Ecto neural progenitor cell (in vitro differentiated cells): ENCODE results near the gene SGSM2.

ENCODE experiments used
- DNase-seq: peaks from one replicate; pipeline ENCODE4 v3.0.0-alpha.2; 2018; ENCODE audit warnings: low spot score

The SGSM2 gene

DNA sequence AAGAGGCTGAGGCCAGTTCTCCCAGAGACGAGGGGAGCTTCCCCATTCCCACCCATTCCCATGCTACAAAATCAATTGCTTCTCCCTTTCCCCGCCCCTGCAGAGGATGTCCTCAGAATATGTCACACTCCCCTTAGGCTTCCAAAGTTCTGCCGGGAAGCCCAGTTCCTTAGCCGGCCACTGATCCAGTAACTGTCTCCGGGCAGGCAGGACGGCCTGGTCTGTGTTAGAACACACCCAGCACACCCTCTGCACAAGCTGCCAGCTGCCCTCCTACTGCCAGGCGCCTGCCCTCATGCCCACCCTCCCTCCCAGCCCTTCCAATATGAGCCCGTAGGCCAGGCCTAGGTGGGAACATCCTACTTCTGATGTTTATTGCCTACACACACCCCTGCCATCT lies 31.1 kb downstream of the SGSM2 start:
- DNase-seq = no peak

GRCh38 chr17:2369039-2369438 lies 31.7 kb downstream of the SGSM2 start:
- DNase-seq = no peak

DNA sequence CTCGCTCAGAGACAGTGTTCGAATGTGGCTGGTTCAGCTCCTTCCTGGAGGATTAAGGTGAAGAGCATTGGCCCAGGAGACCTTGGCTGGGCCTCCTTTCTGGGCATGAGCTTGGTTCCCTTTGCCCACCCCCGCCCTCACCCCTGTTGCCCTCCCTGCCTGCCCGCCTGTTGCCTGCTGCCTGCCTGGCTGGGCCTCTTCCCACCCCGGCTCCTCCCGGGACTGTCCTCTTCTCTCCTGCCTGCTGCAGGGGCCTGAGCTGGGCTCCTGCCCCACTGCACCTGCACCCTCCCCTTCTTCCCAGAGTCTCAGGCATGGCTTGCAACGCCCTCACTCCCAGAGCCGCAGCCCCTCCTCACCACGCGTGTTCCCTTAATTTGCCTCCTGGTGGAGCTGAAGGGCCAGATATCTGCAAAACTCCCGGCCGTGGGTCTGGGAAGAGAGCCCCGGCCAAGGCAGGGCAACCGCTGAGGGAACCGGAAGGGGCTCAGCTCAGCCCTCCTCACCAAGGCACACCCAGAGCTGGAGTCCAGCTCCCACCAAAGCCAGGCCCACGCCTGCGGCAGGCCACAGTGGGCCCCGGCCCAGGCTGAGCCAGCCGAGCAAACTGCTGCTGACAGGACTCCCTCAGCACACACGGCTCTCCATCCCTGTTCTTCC lies 32.4 kb downstream of the SGSM2 start:
- DNase-seq = peak; percentile 74

GRCh38 chr17:2370211-2370589 lies 32.9 kb downstream of the SGSM2 start:
- DNase-seq = no peak

- no peak for DNase-seq
Observed at GRCh38 chr17:2371183-2372130, 34.2 kb downstream of the SGSM2 start.

DNA sequence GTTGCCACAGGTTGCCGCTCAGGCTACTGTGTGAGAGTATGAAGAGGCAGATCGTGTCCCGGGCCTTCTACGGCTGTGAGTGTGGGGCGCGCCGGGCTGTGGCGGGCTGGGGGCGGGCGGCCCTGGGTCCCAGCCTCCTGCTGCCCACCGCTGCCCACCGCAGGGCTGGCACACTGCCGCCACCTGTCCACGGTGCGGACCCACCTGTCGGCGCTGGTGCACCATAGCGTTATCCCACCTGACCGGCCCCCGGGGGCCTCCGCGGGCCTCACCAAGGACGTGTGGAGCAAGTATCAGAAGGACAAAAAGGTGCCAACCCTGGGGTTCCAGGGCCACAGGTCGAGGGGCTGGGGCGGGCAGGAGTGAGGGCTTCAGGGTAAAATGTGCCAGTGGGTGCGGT lies 34.9 kb downstream of the SGSM2 start:
- DNase-seq = no peak

- no peak for DNase-seq
Observed at GRCh38 chr17:2372681-2373080, 35.4 kb downstream of the SGSM2 start.

GRCh38 chr17:2373179-2373578 lies 35.9 kb downstream of the SGSM2 start:
- DNase-seq = no peak

DNA sequence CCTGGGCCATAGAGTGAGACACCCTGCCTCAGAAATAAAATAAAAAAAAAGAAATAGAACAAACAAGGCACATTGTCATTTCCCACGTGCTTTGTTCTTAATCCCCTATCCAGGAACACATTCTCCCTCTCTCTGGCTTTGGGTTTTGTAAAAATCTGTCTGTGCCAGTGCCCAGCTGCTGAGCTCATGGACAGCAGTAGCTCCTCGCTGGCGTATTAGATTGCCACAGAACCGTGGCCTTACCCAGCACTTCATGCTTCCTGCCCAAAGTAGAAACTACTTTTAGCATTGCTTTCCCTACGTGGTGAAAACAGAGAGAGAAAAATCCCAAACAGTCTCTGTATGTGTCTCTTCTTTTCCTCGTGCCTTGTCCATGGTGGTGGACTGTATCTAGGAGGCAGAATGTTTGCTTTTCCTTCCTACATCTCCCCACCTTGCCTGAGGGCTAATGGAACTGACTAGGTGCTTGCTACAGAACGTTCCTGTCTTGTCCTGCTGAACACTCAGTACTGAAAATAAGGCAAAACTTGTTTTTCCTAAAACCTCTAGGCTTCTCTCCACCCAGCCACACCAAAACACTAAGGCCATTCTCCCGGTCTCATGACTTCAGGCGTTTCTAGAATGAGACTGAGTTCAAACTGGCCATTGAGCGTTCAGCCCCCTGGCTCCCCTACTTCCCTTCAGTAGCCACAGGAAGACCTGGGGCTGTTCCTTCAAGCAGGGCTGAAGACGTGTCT lies 37.4 kb downstream of the SGSM2 start:
- DNase-seq = no peak

- no peak for DNase-seq
Observed at GRCh38 chr17:2375406-2375805, 38.1 kb downstream of the SGSM2 start.

DNA sequence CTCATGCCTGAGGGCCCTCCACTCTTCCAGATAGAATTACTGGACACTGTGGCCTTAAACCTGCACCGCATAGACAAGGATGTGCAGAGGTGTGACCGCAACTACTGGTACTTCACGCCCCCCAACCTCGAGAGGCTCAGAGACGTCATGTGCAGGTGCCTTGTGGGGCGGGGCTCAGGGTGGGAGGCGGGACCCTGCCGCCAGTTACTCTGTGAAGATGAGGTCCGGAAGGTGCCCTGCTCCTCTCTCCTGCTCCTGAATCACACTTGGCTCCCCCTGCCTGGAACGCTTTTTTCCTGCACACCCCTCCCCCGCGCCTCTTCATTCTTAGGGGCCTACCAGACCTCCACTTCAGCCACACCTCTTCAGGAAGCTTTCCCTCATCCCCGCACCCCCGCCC lies 38.8 kb downstream of the SGSM2 start:
- DNase-seq = no peak

DNA sequence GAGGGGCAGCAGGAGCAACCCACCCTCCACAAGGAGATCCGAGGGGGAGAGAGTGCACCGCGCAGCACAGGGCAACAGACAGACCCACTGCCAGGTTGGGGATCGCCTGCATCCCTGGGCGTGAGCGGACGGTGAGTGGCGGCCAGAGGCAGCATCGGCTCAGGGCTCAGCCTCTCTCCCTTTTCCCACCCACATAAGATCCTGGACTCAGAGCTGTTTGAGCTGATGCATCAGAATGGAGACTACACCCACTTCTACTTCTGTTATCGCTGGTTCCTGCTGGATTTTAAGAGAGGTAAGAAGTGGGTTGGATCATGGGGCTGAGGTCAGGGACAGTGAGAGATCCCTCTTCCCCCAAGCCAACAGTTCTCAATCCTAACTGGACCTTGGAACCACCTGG lies 40.4 kb downstream of the SGSM2 start:
- no peak for DNase-seq

DNA sequence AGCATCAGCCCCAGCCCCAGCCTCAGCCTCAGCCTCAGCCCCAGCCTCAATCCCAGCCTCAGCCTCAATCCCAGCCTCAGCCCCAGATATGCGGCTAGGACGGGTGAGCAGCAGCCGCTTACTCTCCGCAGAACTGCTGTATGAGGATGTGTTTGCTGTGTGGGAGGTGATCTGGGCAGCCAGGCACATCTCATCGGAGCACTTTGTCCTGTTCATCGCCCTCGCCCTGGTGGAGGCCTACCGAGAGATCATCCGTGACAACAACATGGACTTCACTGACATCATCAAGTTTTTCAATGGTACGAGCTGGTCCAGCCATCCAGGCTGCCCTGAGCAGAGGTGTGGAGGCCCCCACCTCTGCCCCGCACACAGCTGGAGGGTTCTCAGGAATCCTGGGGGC lies 41.6 kb downstream of the SGSM2 start:
- DNase-seq = no peak

DNA sequence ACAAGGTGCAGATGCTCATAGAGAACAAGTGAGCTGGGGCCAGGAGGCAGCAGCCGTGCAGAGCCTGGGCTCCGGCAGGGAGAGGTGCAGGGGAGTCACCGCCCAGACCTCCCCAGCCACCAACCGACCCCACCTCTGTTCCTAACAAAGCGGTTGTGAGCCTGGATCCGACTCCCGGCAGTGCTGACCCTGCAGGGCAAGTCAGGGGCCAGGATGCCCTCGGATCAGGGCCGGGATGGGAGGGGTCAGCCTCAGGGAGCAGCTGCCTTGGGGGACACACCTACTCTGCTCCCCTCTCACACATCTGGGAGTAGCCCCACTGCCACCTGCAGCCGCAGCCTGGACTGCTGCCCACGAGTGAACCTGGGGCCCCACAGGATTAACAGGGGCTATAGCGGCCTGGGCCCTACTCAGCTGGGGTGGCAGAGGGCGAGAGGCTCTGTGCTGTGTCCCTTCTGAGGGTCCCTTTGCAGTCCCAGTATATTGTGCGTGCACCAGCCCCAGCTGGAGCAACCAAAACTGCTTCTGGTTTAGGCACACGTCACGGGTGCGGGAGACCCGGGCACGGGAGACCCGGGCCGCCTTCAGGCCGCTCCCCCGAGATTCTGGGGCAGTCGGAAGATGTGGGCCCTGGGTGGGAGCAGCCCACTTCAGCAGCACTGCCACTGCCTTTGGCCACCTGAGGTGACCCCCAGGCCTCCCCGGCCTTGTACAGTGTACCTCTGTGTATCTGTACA lies 42.4 kb downstream of the SGSM2 start:
- DNase-seq = no peak

DNA sequence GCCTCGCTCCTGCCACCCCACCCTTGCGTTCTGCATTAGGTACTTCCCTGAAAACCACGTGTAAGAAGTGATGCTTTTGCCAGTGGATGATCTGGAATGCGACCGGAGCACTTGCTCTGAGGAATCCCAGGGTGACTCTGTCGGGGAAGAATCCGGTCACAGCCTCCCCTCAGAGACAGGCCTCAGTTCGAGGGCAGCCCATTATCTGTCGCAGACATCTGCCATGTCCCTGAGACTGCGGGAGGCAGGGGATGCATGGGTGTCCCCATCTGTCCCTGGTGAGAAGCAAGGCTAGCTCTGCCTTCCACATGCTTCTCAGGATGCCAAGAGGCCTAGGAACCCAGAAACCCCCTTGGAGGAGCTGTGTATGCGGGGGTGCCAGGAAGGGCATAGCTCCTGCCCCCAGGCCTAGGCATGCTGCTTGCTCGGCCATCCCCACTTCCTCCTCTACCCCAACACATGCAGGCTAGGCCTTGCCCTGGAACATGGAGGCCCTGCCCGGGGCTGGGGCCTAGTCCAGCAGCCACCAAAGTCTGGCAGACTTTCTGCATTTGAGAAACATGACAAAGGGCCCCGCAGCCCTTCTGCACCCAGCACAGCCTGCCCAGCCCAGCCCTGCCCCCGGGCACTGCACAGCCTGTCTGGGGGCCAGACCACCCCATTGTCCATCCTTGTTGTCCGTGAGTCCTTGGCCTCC lies 43.1 kb downstream of the SGSM2 start:
- DNase-seq = no peak

- no peak for DNase-seq
Observed at GRCh38 chr17:2380950-2381649, 43.8 kb downstream of the SGSM2 start.

DNA sequence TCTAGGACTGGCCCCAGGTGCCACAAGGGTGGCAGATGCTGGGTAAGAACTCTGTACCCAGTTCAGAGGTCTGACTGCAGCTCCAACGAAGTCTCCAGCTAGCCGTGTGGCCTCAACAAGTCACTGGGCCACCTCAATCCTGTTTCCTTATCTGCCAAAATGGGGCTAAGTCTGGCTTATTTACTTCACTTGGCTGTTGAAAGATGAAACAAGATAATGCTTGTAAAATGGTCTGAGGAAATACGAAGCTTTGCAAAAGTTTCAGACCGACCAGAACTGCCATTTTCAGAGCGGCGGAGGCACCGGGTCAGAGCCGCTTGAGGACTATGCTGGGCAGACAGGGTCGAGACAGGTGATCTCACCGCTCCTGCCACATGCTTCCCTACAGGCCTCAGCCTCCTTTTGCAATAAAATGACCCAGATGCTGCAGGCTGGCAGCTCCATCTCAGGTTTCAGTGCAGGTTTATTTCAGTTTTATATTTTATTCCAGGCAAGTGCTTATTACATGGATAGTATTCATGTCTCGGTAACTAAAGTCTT lies 46.4 kb downstream of the SGSM2 start:
- no peak for DNase-seq

DNA sequence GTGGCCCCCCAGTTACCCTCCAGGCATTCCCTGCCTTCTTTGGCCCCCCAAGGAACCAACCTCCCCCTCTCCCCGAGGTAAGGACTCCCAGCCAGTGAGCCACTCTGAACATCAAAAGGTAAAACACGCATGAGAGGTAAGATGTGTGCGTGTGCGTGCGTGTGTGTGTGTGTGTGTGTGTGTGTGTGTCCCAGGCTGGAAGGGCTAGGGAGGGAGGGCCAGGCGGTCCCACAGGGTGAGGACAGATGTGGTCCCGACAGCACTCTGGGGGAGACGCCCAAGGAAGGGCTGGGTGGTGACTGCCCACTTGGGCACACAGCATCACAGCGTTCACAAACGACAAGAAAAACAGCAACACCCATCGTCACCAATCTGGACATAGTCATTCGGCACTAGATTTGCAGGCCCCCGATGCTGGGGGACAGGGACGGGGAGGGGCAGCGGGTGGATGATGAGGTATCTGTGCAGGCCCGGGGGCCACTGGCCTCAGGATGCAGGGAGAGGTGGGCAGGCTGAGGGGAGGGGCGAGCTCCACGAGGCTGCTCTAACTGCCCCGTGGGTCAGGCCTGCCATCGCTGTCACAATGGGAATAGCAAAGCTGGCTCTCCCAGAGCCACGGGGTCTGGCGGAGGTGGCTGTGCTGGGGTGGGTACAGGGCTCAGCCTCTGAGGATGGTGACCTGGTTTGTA lies 47.3 kb downstream of the SGSM2 start:
- peak; percentile 68 for DNase-seq

DNA sequence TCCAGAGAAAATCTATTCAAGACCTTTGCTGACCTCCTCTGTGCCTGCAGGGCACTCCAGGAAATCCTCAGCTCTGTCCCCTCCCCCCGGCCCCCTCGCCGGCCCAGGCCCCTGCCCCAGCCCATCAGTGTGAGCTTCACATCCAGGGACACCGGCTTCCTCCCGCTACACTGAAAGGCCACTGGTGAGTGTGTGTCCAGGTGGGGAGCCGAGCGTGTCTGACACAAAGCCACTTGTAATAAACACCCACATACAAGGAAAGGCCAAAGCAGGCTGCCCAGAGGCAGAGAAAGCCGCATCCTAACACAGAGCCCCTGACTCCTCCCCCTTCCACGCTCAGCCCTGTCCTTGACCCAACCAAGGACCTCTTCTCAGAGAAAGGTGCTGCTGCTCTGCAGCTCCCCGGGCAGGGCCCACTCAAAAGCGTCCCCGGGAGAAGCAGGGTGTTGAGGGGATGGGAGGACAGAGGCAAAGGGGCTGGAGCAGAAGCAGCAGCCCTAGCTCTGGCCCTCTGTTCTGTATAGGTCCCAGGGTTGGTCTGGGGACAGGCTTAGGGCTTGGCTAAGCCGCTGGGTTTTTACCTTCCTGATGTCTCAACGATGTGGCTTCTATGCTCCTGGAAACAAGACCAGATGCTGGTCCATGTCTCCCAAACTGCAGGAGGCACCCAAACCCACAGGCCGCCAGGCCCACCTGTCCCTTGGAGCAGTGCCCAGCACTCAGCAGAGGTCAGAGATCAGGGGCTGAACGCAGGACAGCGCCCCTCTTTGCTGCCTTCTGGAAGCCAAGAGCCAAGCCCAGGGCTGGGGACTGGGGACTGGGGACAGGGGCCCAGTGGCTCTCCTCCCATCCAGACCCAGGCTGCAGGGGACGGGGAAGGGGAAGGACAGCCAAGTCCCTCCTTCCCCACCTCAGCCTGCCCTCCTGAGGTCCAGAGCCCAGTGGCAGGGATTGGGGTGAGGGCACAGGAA lies 48.2 kb downstream of the SGSM2 start:
- peak; percentile 79 for DNase-seq
